HCT116 (cell line): ENCODE results near the gene FAM83F. TPM values are rescaled to one million over a fixed set of nuclear protein-coding genes. Genes with fewer than 3 reads are reported as not detected.
"Not testable (repeated sequence)": the region's sequence is repeated elsewhere in the genome, so short reads cannot be mapped to it uniquely, and the experiment has no call there.

Experiments used
- ATAC-seq: fragments of 200-7000 bp; cut with Tn5 transposase; 2 replicates; pipeline ENCODE4 v1.9.1; 2020; ENCODE audit warnings: mild to moderate bottlenecking, moderate library complexity
- BruUV-seq: library from RNA; stranded (reverse); fragments of 400-500 nt; replicated peaks from 2 replicates; lab custom pipeline; 2021; lab: Mats Ljungman, UMichigan
- CTCF ChIA-PET: fragments of 300-600 bp; sonication (Branson Sonifier 250); formaldehyde crosslinking; loops from one replicate; lab custom pipeline; 2021; ENCODE audit warnings: antibody characterized with exemption; lab: Charles Lee
- POLR2A ChIA-PET: fragments of 300-600, 350-600 bp; sonication (Branson Sonifier 250); formaldehyde crosslinking; loops from one replicate; lab custom pipeline; 2021; ENCODE audit warnings: antibody characterized with exemption; lab: Charles Lee
- RAD21 ChIA-PET, 2 experiments: fragments of 300-600 bp; sonication (Branson Sonifier 250); formaldehyde crosslinking; loops; one replicate each; lab custom pipeline; 2023; ENCODE audit warnings: low total read pairs in 2 of 2; ENCODE audit not compliant: uncharacterized antibody in 2 of 2, unreplicated experiment in 2 of 2, low non-redundant PET in 1 of 2; lab: Charles Lee
- DNase-seq: peaks from one replicate; pipeline ENCODE4 v3.0.0-alpha.2; 2010; ENCODE audit warnings: low read depth, low spot score
- H2AFZ ChIP-seq: fragments of 200-600 bp; shearing (Covaris generic), sonication (generic); 2 replicates; pipeline ENCODE4 v1.6.1; 2017; ENCODE audit warnings: low read depth, mixed run types, mixed read lengths, antibody characterized with exemption, low read length; ENCODE audit not compliant: poor library complexity, severe bottlenecking
- H3K27ac ChIP-seq: 2 replicates; pipeline ENCODE4 v1.5.1; 2012; ENCODE audit warnings: low read depth, low read length
- H3K27me3 ChIP-seq: fragments of 200-600 bp; sonication (generic); 2 replicates; pipeline ENCODE4 v1.6.1; 2016; ENCODE audit warnings: mixed run types, low read length, mixed read lengths; ENCODE audit not compliant: insufficient read depth
- H3K36me3 ChIP-seq, 2 experiments: fragments of 200-500 bp in 1 of 2; fragments of 200-600 bp in 1 of 2; sonication (Bioruptor generic) in 1 of 2; sonication (generic) in 1 of 2; 2 replicates each; pipeline versions ENCODE4 v1.5.1 to v1.6.1; 2014 to 2016; ENCODE audit warnings: low read length in 2 of 2, inconsistent platforms in 1 of 2, mixed read lengths in 1 of 2, mixed run types in 1 of 2; ENCODE audit not compliant: insufficient read depth in 2 of 2, control insufficient read depth in 1 of 2
- H3K4me1 ChIP-seq, 2 experiments: fragments of 200-600 bp in 1 of 2; sonication (generic) in 1 of 2; 2 replicates each; pipeline versions ENCODE4 v1.5.1 to v1.6.1; 2012 to 2017; ENCODE audit warnings: low read length in 2 of 2, inconsistent platforms in 1 of 2, mild to moderate bottlenecking in 1 of 2, mixed read lengths in 1 of 2, mixed run types in 1 of 2, moderate library complexity in 1 of 2; ENCODE audit not compliant: insufficient read depth in 2 of 2, control insufficient read depth in 1 of 2
- H3K4me2 ChIP-seq: fragments of 200-600 bp; sonication (generic); 2 replicates; pipeline ENCODE4 v1.6.1; 2017; ENCODE audit warnings: mixed run types, low read length, mixed read lengths
- H3K4me3 ChIP-seq, 2 experiments: fragments of 200-600 bp in 1 of 2; sonication (generic) in 1 of 2; replicated peaks in 1 of 2; 2 replicates each; pipeline ENCODE4 v1.5.1; 2011 to 2016; ENCODE audit warnings: low read length in 2 of 2, control low read depth in 1 of 2, low read depth in 1 of 2, mild to moderate bottlenecking in 1 of 2, mixed read lengths in 1 of 2, mixed run types in 1 of 2
- H3K79me2 ChIP-seq: fragments of 200-600 bp; sonication (generic); 2 replicates; pipeline ENCODE4 v1.6.1; 2017; ENCODE audit warnings: mild to moderate bottlenecking, mixed run types, low read length, moderate library complexity, mixed read lengths; ENCODE audit not compliant: insufficient read depth
- H3K9ac ChIP-seq: fragments of 200-600 bp; sonication (generic); 2 replicates; pipeline ENCODE4 v1.6.1; 2016; ENCODE audit warnings: low read length, mixed read lengths
- H3K9me2 ChIP-seq: fragments of 200-600 bp; sonication (generic), shearing (Covaris generic); 2 replicates; pipeline ENCODE4 v1.6.1; 2017; ENCODE audit warnings: mixed run types, mild to moderate bottlenecking, moderate library complexity; ENCODE audit not compliant: insufficient read depth
- H3K9me3 ChIP-seq, 2 experiments: fragments of 200-500 bp in 1 of 2; fragments of 200-600 bp in 1 of 2; sonication (Bioruptor generic) in 1 of 2; sonication (generic) in 1 of 2; 2 replicates each; pipeline ENCODE4 v1.6.1; 2014 to 2017; ENCODE audit warnings: low read length in 2 of 2, mixed read lengths in 2 of 2, inconsistent platforms in 1 of 2, low read depth in 1 of 2, mild to moderate bottlenecking in 1 of 2, mixed run types in 1 of 2, moderate library complexity in 1 of 2; ENCODE audit not compliant: control insufficient read depth in 1 of 2, insufficient read depth in 1 of 2
- H4K20me1 ChIP-seq: fragments of 200-600 bp; sonication (generic), shearing (Covaris generic); 2 replicates; pipeline ENCODE4 v1.6.1; 2017; ENCODE audit warnings: mixed run types, mild to moderate bottlenecking, moderate library complexity; ENCODE audit not compliant: insufficient read depth
- CTCF ChIP-seq, 3 experiments: fragments of 200-600 bp in 1 of 3; sonication (generic) in 1 of 3; IDR thresholded peaks in 2 of 3; conservative IDR thresholded peaks in 1 of 3; 2 replicates each; pipeline ENCODE4 v1.5.1; 2012 to 2017; ENCODE audit warnings: low read depth in 2 of 3, low read length in 2 of 3, antibody characterized with exemption in 1 of 3, borderline replicate concordance in 1 of 3, control low read depth in 1 of 3, mild to moderate bottlenecking in 1 of 3, mixed read lengths in 1 of 3, mixed run types in 1 of 3, moderate library complexity in 1 of 3; ENCODE audit not compliant: insufficient read depth in 1 of 3
- ELF1 ChIP-seq: IDR thresholded peaks from 2 replicates; pipeline ENCODE4 v1.6.1; 2012; ENCODE audit warnings: low read depth, borderline replicate concordance
- intact Hi-C: fragments of 100-400 bp; cut with micrococcal nuclease; formaldehyde crosslinking; loops from 2 replicates; pipeline ENCODE4 v1.10.0; 2022
- total RNA-seq: library from RNA; stranded (reverse); gene quantifications from one replicate; pipeline ENCODE4 v1.2.1, GENCODE V29; 2021; ENCODE audit not compliant: unreplicated experiment
- TF ChIP-seq, protein P1 (sequence below): IDR thresholded peaks from 2 replicates; pipeline ENCODE4 v1.6.1; 2012

FAM83F gene
- total RNA-seq, 1 experiment from 2014 or later: 24.5 TPM

DNA sequence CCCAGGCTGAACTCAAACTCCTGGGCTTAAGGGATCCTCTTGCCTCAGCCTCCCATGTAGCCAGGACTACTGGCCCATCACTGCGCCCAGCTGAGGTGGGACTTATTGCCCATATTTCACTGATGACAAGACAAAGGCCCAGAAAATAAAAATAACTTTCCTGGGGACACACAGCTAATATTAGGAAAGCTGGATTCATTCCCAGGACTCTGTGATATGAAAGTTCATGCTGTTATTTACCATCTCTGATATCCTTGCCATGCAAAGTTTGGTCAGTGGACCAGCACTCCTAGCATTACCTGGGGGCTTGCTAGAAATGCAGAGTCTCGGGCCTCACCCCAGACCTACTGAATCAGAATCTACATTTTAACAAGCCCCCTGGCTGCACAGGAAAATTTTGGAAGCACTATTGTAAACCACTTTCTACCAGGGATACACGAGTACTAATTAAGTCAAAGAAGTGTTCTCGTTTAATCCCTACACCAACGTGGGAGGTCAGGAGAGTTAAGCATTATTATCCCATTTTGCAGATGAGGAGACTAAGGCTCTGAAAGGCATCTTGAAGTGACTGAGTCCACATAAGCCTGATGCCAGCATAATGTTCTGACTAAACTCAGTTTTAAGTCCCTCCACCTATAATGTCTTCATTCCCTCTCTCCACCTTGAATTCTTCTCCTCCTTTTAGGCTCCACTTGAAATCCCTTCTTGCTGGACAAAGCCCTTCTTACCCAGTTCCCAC is 2.5 kb upstream of the FAM83F start:
- no peak overlapping the region for H3K27ac ChIP-seq
- no peak overlapping the region for H3K9ac ChIP-seq
- no peaks in the 10 kb centered on the region for H3K27me3 ChIP-seq
- H3K4me2 ChIP-seq: no peak overlapping the region
- BruUV-seq: no TSS peak
- intact Hi-C loops: no loop called here
- RAD21 ChIA-PET: no interaction called here
- peaks cover 0 to 3% of the 10 kb centered on the region in 2 experiments; a peak in 2 of 4 replicates for H3K36me3 ChIP-seq
- TF ChIP-seq ELF1 (no peak), CTCF (IDR thresholded peaks at IDR 0.05 in 2 of 3, conservative IDR thresholded peaks at IDR 0.05 in 1 of 3; ENCODE audit: borderline replicate concordance in 1 of 3, insufficient read depth in 1 of 3, low read depth in 2 of 3, low read length in 2 of 3) (no peak)
- TF ChIP-seq, protein P1, sequence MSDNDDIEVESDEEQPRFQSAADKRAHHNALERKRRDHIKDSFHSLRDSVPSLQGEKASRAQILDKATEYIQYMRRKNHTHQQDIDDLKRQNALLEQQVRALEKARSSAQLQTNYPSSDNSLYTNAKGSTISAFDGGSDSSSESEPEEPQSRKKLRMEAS: no peak
- peaks cover 13 to 25% of the 10 kb centered on the region in 2 experiments for H3K4me1 ChIP-seq
- no peak overlapping the region for H2AFZ ChIP-seq
- ATAC-seq (no peak), DNase-seq (no peak)
- peaks cover 23% of the 10 kb centered on the region for H3K79me2 ChIP-seq
- H4K20me1 ChIP-seq: no peaks in the 10 kb centered on the region
- POLR2A ChIA-PET: no interaction called here
- no peaks in the 10 kb centered on the region for H3K9me2 ChIP-seq
- H3K4me3 ChIP-seq: no peak overlapping the region
- no peaks in the 10 kb centered on the region for H3K9me3 ChIP-seq
- CTCF ChIA-PET: no interaction called here

GRCh38 chr22:39992894-39993293 is 1.9 kb upstream of the FAM83F start:
- H3K9ac ChIP-seq, intact Hi-C loops, H3K9me3 ChIP-seq, H3K4me3 ChIP-seq, POLR2A ChIA-PET, H3K9me2 ChIP-seq, ATAC-seq, H3K4me2 ChIP-seq, RAD21 ChIA-PET, H3K36me3 ChIP-seq, DNase-seq, H4K20me1 ChIP-seq, H3K27me3 ChIP-seq, H3K27ac ChIP-seq, H2AFZ ChIP-seq, CTCF ChIA-PET, BruUV-seq: not testable (repeated sequence)
- Histone ChIP-seq H3K4me1 (peaks cover 18 to 31% of the 10 kb centered on the region in 2 experiments), H3K79me2 (peaks cover 29% of the 10 kb centered on the region)
